Liver (tissue), 9 donors: Measurements from ENCODE around the gene ATP5MC3. TPM values are rescaled to one million over a fixed set of nuclear protein-coding genes. Genes with fewer than 3 reads are reported as not detected.

Source experiments
- DNase-seq: peaks from one replicate; pipeline ENCODE4 v3.0.0-alpha.2; 2017; ENCODE audit warnings: low spot score
- H3K27ac ChIP-seq, 2 donors: one replicate each; pipeline ENCODE4 v1.7.0; 2013; ENCODE audit warnings: inconsistent platforms in 2 of 2, low read length in 2 of 2, control low read depth in 1 of 2, low read depth in 1 of 2, mild to moderate bottlenecking in 1 of 2
- H3K27me3 ChIP-seq, 4 donors: one replicate each; pipeline versions ENCODE4 v1.6.1 to v1.7.0; 2013; ENCODE audit warnings: low read length in 3 of 4, inconsistent platforms in 1 of 4, mild to moderate bottlenecking in 1 of 4, moderate library complexity in 1 of 4; ENCODE audit not compliant: control insufficient read depth in 4 of 4, insufficient read depth in 4 of 4
- H3K36me3 ChIP-seq, 4 donors: one replicate each; pipeline versions ENCODE4 v1.6.1 to v1.7.0; 2013; ENCODE audit warnings: low read length in 3 of 4, mild to moderate bottlenecking in 3 of 4, low read depth in 1 of 4, moderate library complexity in 1 of 4; ENCODE audit not compliant: control insufficient read depth in 4 of 4, insufficient read depth in 3 of 4
- H3K4me1 ChIP-seq, 4 donors: one replicate each; pipeline versions ENCODE4 v1.6.1 to v1.7.0; 2013; ENCODE audit warnings: low read length in 3 of 4, mild to moderate bottlenecking in 3 of 4, moderate library complexity in 1 of 4; ENCODE audit not compliant: control insufficient read depth in 4 of 4, insufficient read depth in 4 of 4
- H3K4me3 ChIP-seq, 3 donors: one replicate each; pipeline versions ENCODE4 v1.6.1 to v1.7.0; 2013; ENCODE audit warnings: low read length in 3 of 3, control low read depth in 1 of 3, low read depth in 1 of 3, mild to moderate bottlenecking in 1 of 3
- H3K9ac ChIP-seq, 2 donors: one replicate each; pipeline ENCODE4 v1.7.0; 2013; ENCODE audit warnings: low read length in 2 of 2, mild to moderate bottlenecking in 2 of 2, moderate library complexity in 2 of 2, control low read depth in 1 of 2, low read depth in 1 of 2
- H3K9me3 ChIP-seq, 4 donors: one replicate each; pipeline versions ENCODE4 v1.6.1 to v1.7.0; 2013; ENCODE audit warnings: low read length in 3 of 4; ENCODE audit not compliant: control insufficient read depth in 4 of 4
- ATF3 ChIP-seq: IDR thresholded peaks from 2 replicates; pipeline ENCODE4 v1.6.1; 2016; ENCODE audit warnings: antibody characterized with exemption
- CTCF ChIP-seq: fragments of 150-350 bp; IDR thresholded peaks from 2 replicates; pipeline ENCODE4 v1.5.1; 2017; ENCODE audit warnings: improper control_type of control experiment, low read depth, low read length; ENCODE audit not compliant: missing input control
- EGR1 ChIP-seq, 2 donors: IDR thresholded peaks; 2 replicates each; pipeline ENCODE4 v1.6.1; 2016 to 2018; ENCODE audit warnings: antibody characterized with exemption in 2 of 2, low read depth in 2 of 2
- FOXA1 ChIP-seq: IDR thresholded peaks from 2 replicates; pipeline ENCODE4 v1.6.1; 2016; ENCODE audit warnings: antibody characterized with exemption
- FOXA2 ChIP-seq: IDR thresholded peaks from 2 replicates; pipeline ENCODE4 v1.6.1; 2016; ENCODE audit warnings: antibody characterized with exemption
- GABPA ChIP-seq, 2 donors: IDR thresholded peaks in 1 of 2; conservative IDR thresholded peaks in 1 of 2; 2 replicates each; pipeline ENCODE4 v1.6.1; 2016; ENCODE audit warnings: antibody characterized with exemption in 2 of 2, mild to moderate bottlenecking in 1 of 2, moderate library complexity in 1 of 2
- HNF4A ChIP-seq, 2 donors: conservative IDR thresholded peaks; 2 replicates each; pipeline ENCODE4 v1.6.1; 2016; ENCODE audit warnings: antibody characterized with exemption in 2 of 2, mild to moderate bottlenecking in 2 of 2
- HNF4G ChIP-seq: IDR thresholded peaks from 2 replicates; pipeline ENCODE4 v1.6.1; 2016; ENCODE audit warnings: antibody characterized with exemption
- MAX ChIP-seq: IDR thresholded peaks from 2 replicates; pipeline ENCODE4 v1.6.1; 2016; ENCODE audit warnings: antibody characterized with exemption
- NR2F2 ChIP-seq: IDR thresholded peaks from 2 replicates; pipeline ENCODE4 v1.6.1; 2016; ENCODE audit warnings: antibody characterized with exemption
- RAD21 ChIP-seq, 2 donors: IDR thresholded peaks; 2 replicates each; pipeline ENCODE4 v1.6.1; 2016; ENCODE audit warnings: antibody characterized with exemption in 2 of 2, mild to moderate bottlenecking in 2 of 2
- REST ChIP-seq: IDR thresholded peaks from 2 replicates; pipeline ENCODE4 v1.6.1; 2016; ENCODE audit warnings: antibody characterized with exemption, mild to moderate bottlenecking
- RXRA ChIP-seq, 2 donors: IDR thresholded peaks; 2 replicates each; pipeline ENCODE4 v1.6.1; 2017 to 2018; ENCODE audit warnings: antibody characterized with exemption in 2 of 2, mild to moderate bottlenecking in 1 of 2
- SP1 ChIP-seq: IDR thresholded peaks from 2 replicates; pipeline ENCODE4 v1.6.1; 2018; ENCODE audit warnings: antibody characterized with exemption, mild to moderate bottlenecking
- TAF1 ChIP-seq: conservative IDR thresholded peaks from 2 replicates; pipeline ENCODE4 v1.6.1; 2016; ENCODE audit warnings: antibody characterized with exemption, mild to moderate bottlenecking
- YY1 ChIP-seq: IDR thresholded peaks from 2 replicates; pipeline ENCODE4 v1.6.1; 2016; ENCODE audit warnings: antibody characterized with exemption, mild to moderate bottlenecking
- ZBTB33 ChIP-seq: IDR thresholded peaks from 2 replicates; pipeline ENCODE4 v1.6.1; 2016; ENCODE audit warnings: antibody characterized with exemption
- WGBS: extraction: QIAGEN DNeasy Blood & Tissue Kit; methylation state at CpG from one replicate; pipeline ENCODE4 v1.1.7; 2013; 5-methylcytosine and 5-hydroxymethylcytosine counted together
- polyA plus RNA-seq, 2 donors: library from polyadenylated mRNA; stranded (reverse) in 1 of 2; unstranded in 1 of 2; fragments of 200-250 nt in 1 of 2; fragments of >200 nt in 1 of 2; fragmentation: Nextera tagmentation in 1 of 2; extraction: Ambion mirVana in 1 of 2; gene quantifications; one replicate each; pipeline versions ENCODE4 v1.2.1 to v1.2.3, GENCODE V29; 2013 to 2015
- total RNA-seq, 2 donors: library from RNA; depleted of rRNA; stranded (reverse); fragments of >200 nt; gene quantifications; one replicate each; pipeline ENCODE4 v1.2.3, GENCODE V29; 2014
- donor health status: healthy.
- donor health status: healthy.
- donor health status: healthy.
- donor health status: healthy.
- donor health status: healthy.

ATP5MC3 gene
- total and polyA plus RNA-seq, 4 donors: 95.2 to 403 (median 227) TPM

- H3K4me3 ChIP-seq: no peak overlapping the region
- WGBS: 78% methylated on average over 2 of the region's 2 CpGs
- no peak overlapping the region for H3K27ac ChIP-seq
- H3K4me1 ChIP-seq: no peaks in the 10 kb centered on the region
- no peak overlapping the region for H3K9ac ChIP-seq
- H3K9me3 ChIP-seq: no peaks in the 10 kb centered on the region
- no peak for TF ChIP-seq NR2F2
- no peak for TF ChIP-seq TAF1
- no peak for TF ChIP-seq FOXA1
- TF ChIP-seq HNF4A (conservative IDR thresholded peaks at IDR 0.05): no peak
- no peak for TF ChIP-seq RAD21 (IDR thresholded peaks at IDR 0.05)
- no peak for TF ChIP-seq MAX
- no peak for TF ChIP-seq HNF4G
- TF ChIP-seq GABPA (IDR thresholded peaks at IDR 0.05 in 1 of 2, conservative IDR thresholded peaks at IDR 0.05 in 1 of 2): no peak
- no peak for TF ChIP-seq EGR1 (IDR thresholded peaks at IDR 0.05; ENCODE audit: low read depth in 2 of 2)
- TF ChIP-seq ZBTB33: no peak
- no peak for TF ChIP-seq REST
- TF ChIP-seq CTCF: no peak
- TF ChIP-seq YY1: no peak
- TF ChIP-seq FOXA2: no peak
- no peak for TF ChIP-seq ATF3
- no peak for TF ChIP-seq SP1
- no peak for DNase-seq
- H3K36me3 ChIP-seq: peaks cover 2 to 17% (median 11%) of the 10 kb centered on the region in 4 donors
- H3K27me3 ChIP-seq: no peaks in the 10 kb centered on the region
These were observed 50.3 kb downstream of the ATP5MC3 start for GRCh38 chr2:175131252-175131651.

GRCh38 chr2:175126661-175127060 lies 54.8 kb downstream of the ATP5MC3 start:
- Histone ChIP-seq H3K27me3 (no peaks in the 10 kb centered on the region), H3K27ac (no peak overlapping the region), H3K9me3 (no peaks in the 10 kb centered on the region), H3K36me3 (peaks cover 0 to 7% (median 6%) of the 10 kb centered on the region in 4 donors), H3K4me3 (no peak overlapping the region), H3K9ac (no peak overlapping the region), H3K4me1 (no peaks in the 10 kb centered on the region)
- TF ChIP-seq MAX (no peak), YY1 (no peak), HNF4G (no peak), RAD21 (IDR thresholded peaks at IDR 0.05) (no peak), FOXA2 (no peak), TAF1 (no peak), GABPA (IDR thresholded peaks at IDR 0.05 in 1 of 2, conservative IDR thresholded peaks at IDR 0.05 in 1 of 2) (no peak), RXRA (IDR thresholded peaks at IDR 0.05) (no peak), SP1 (no peak), NR2F2 (no peak), ATF3 (no peak), EGR1 (IDR thresholded peaks at IDR 0.05; ENCODE audit: low read depth in 2 of 2) (no peak)
- DNase-seq: no peak
- 93% methylated on average over 1 of the region's 1 CpG for WGBS
